ENCODE data around the gene ROBO1.

GRCh38 chr3:78832785-78833204 is 935.0 kb downstream of the ROBO1 start:
- no peak for TF ChIP-seq CTCF (IDR thresholded peaks at IDR 0.05)
- TF ChIP-seq POLR2A (IDR thresholded peaks at IDR 0.05), result no peak
